Brain pericyte (primary cell): ENCODE measurements around the gene HPRT1.

Experiments
- DNase-seq: peaks from one replicate; pipeline ENCODE4 v3.0.0-alpha.2; 2012; ENCODE audit warnings: low read depth, low spot score

Gene HPRT1

GRCh38 chrX:134543288-134543687, 83.3 kb downstream of the HPRT1 start:
- DNase-seq = no peak

GRCh38 chrX:134544135-134544512, 84.2 kb downstream of the HPRT1 start:
- no peak for DNase-seq

- DNase-seq = no peak
Measured at GRCh38 chrX:134544513-134545151, 84.7 kb downstream of the HPRT1 start.

GRCh38 chrX:134545510-134545909, 85.5 kb downstream of the HPRT1 start:
- no peak for DNase-seq

- DNase-seq = no peak
Measured at GRCh38 chrX:134546187-134546586, 86.2 kb downstream of the HPRT1 start.

GRCh38 chrX:134547047-134547679, 87.2 kb downstream of the HPRT1 start:
- no peak for DNase-seq

GRCh38 chrX:134548257-134549201, 88.6 kb downstream of the HPRT1 start:
- DNase-seq = no peak
